Activated CD8-positive, alpha-beta memory T cell treated with anti-CD3 and anti-CD28 coated beads, Interleukin-2, amount 50 U/mL, for 24 hours (primary cell): ENCODE measurements around the gene AKR1B1.
A peak's percentile ranks its signal among the peaks of the same experiment; 100 is the strongest.
"Not testable (repeated sequence)": the region's sequence is repeated elsewhere in the genome, so short reads cannot be mapped to it uniquely, and the experiment has no call there.

Experiments used
- DNase-seq: peaks from one replicate; pipeline ENCODE4 v3.0.0-alpha.2; 2020; ENCODE audit errors: extremely low read depth

Gene AKR1B1

GRCh38 chr7:134458806-134459698 lies at the start of gene AKR1B1:
Gene AKR1B1, minus strand, starts transcription at chr7:134459100. Its CDS starts 38 bp downstream, at chr7:134459062.
- peak; percentile 70 for DNase-seq

- DNase-seq: no peak
Observed at GRCh38 chr7:134505856-134506255, 47.0 kb upstream of the AKR1B1 start.

- DNase-seq: no peak
Observed at GRCh38 chr7:134504660-134505164, 45.8 kb upstream of the AKR1B1 start.

DNA sequence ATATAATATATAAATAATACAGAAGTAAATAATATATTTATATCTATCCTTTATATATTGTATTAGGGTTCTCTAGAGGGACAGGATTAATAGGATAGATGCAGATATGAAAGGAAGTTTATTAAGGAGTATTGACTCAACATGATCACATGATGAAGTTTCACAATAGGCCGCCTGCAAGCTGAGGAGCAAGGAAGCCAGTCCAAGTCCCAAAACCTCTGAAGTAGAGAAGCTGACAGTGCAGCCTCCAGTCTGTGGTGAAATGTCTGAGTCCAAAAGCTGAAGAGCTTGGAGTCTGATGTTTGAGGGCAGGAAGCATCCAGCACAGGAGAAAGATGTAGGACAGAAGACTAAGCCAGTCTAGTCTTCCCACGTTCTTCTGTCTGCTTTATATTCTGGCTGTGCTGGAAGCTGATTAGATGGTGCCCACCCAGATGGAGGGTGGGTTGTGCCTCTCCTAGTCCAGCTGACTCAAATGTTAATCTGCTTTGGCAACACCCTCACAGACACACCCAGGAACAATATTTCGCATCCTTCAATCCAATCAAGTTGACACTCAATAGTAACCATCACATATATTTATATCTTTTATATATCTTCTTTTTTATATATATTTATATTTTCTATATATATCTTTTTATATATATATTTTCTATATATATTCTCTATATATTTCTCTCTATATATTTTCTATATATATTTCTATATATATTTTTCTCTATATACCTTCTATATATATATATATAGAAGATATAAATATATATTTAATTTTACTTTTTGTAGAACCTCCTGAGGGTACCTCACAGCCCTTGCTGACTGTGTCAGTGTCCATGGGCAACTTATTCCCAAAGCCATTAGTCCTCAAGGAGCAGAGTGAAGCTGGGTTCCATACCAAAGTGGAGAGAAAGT lies 43.8 kb upstream of the AKR1B1 start:
- DNase-seq: no peak

- no peak for DNase-seq
Observed at GRCh38 chr7:134500982-134501381, 42.1 kb upstream of the AKR1B1 start.

- no peak for DNase-seq
Observed at GRCh38 chr7:134500406-134500805, 41.5 kb upstream of the AKR1B1 start.

- no peak for DNase-seq
Observed at GRCh38 chr7:134495546-134495945, 36.6 kb upstream of the AKR1B1 start.

- no peak for DNase-seq
Observed at GRCh38 chr7:134493091-134493490, 34.2 kb upstream of the AKR1B1 start.

DNA sequence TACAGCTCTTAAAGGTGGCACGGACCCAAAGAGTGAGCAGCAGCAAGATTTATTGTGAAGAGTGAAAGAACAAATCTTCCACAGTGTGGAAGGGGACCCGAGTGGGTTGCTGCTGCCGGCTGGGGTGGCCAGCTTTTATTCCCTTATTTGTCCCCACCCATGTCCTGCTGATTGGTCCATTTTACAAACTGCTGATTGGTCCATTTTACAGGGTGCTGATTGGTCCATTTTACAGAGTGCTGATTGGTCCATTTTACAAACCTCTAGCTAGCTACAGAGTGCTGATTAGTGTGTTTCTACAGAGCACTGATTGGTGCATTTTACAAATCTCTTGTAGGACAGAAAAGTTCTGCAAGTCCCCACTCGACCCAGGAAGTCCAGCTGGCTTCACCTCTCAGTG lies 28.8 kb upstream of the AKR1B1 start:
- not testable (repeated sequence) for DNase-seq

GRCh38 chr7:134485203-134485602 lies 26.3 kb upstream of the AKR1B1 start:
- DNase-seq: no peak

DNA sequence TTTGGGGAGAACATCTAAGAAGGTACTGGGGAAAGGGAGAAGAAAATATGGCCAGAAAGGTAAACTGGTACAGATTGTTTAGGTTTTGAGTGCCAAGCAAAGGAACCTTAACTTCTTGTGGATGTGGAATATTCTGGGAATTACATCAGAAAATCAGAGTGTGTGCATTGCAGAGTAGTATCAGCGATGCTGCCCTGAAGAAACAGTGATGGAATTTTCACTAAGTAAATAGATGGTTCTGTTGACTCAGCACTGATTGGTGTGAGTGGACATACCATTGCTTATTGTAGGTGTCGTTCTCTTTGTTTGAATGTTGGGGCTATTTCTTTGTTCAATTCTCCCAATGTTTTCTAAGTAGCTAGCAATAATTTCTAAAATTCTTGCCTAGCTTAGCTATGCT lies 24.4 kb upstream of the AKR1B1 start:
- DNase-seq: no peak

DNA sequence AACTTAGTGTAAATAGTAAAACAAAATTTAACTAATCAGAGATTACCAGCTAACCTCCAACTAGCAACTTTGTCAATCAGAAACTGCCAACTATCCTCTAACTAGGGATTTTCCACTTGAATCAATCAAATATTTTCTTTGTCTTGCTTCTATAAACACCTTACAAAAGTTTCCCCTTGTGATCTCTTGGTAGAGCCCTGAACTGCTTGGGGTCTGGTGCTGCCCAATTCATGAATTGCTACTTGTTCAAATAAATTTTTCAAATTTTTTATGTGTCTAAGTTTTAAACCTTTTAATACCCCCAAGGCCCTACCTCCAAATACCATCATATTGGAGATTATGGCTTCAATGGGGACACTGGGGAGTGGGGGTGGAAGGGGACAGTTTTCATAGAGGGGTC lies 24.0 kb upstream of the AKR1B1 start:
- DNase-seq: no peak

DNA sequence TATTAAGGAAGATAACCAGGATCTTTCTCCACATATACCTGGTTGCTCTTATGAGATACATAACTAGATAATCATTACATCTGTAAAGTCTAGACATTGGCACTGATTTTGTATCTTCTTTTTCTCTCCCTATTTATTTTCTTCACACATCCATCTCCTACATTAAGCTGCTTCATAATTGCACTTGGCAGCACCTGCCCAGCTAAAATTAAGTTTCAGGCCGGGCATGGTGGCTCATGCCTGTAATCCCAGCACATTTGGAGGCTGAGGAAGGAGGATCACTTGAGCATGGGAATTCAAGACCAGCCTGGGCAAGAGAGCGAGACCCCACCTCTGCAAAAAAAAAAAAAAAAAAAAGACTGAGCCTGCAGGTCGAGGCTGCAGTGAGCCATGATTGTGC lies 22.3 kb upstream of the AKR1B1 start:
- DNase-seq: no peak

DNA sequence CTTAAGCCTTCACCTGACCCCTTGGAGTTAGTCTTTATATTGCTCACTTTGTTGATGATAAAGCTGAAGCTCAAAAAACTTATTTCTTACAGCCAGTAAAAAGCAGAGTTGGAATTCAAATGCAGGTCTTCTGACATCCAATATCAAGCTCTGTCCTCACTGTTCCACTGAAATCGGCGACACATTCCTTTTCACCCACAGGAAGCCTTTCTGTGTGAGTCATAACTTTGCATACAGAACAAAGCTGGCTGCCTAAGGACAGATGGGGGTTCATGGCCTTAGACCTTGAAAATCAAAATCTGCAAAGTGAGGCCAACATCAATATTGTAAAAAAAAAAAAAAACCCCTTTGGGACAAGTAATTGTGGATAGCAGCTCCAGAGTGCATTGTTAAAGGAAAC lies 21.8 kb upstream of the AKR1B1 start:
- DNase-seq: no peak

DNA sequence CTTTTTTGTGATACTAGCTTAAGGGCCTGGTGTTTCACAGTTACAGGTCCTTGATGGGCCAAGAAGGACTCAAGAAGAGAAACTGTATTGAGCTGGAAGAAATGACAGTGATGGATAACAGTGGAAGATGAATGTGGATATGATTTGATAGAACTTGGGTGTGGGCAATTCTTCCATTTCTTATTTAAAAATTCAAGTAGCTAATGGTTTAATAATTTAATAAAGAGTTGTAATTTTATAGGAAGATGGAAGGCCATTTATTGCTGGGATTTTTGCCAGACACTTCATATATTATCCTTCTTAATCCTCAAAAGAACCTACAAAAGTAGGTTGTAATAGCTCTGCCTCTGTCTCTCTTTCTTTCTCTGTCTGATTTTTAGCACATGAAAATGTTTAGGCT lies 21.3 kb upstream of the AKR1B1 start:
- no peak for DNase-seq

GRCh38 chr7:134478707-134479106 lies 19.8 kb upstream of the AKR1B1 start:
- DNase-seq: no peak

DNA sequence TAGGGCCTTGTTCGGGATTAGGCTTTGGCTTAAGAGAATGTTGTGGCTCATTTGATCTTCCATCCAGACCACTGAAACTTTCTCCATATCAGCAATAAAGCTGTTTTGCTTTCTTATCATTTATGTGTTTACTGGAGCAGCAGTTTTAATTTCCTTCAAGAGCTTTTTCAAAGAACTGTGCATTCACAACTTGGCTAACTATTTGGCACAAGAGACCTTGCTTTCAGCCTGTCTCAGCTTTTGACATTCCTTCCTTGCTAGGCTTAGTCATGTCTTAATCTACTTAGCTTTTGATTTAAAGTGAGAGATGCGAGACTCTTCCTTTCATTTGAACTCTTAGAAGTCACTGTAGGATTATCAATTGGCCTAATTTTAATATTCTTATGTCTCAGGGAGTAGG lies 19.1 kb upstream of the AKR1B1 start:
- no peak for DNase-seq

- DNase-seq: no peak
Observed at GRCh38 chr7:134476044-134476443, 17.1 kb upstream of the AKR1B1 start.

GRCh38 chr7:134474828-134475227 lies 15.9 kb upstream of the AKR1B1 start:
- no peak for DNase-seq

GRCh38 chr7:134473861-134474291 lies 15.0 kb upstream of the AKR1B1 start:
- DNase-seq: no peak

GRCh38 chr7:134472572-134473244 lies 13.8 kb upstream of the AKR1B1 start:
- no peak for DNase-seq

DNA sequence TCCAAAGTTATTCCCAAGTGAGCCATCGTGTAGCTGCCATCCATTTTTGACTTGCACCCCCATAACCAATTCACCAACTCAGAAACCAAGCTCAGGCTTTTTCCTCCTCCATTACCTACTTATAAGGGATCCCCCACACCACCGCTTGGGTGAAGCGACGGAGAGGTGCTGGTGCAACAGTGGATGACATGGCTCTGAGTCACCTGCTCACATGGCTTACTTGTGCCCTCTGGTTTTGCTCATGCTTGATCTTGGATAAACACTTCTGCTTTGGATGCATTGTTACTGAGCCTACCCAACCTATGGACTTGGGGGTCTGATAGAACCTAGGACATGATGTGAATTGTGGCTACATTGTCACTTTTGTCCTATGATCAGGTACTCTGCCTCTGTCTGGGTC lies 12.0 kb upstream of the AKR1B1 start:
- DNase-seq: no peak
